HepG2 (cell line): ENCODE data around the gene RASD2. TPM values are rescaled to one million over a fixed set of nuclear protein-coding genes. Genes with fewer than 3 reads are reported as not detected.

ENCODE experiments used
- ATAC-seq: fragments of 200-7000 bp; cut with Tn5 transposase; 3 replicates; pipeline ENCODE4 v1.9.1; 2020; ENCODE audit warnings: mild to moderate bottlenecking, moderate library complexity
- BruUV-seq: library from RNA; stranded (reverse); fragments of 400-500 nt; replicated peaks from 2 replicates; lab custom pipeline; 2021; lab: Mats Ljungman, UMichigan
- CTCF ChIA-PET: fragments of 300-600 bp; formaldehyde crosslinking; extraction: SDS; loops from one replicate; lab custom pipeline; 2021; ENCODE audit warnings: low total read pairs, inconsistent platforms, low intra/inter-chr PET ratio; lab: Yijun Ruan, JAX
- POLR2A ChIA-PET: fragments of 350-600 bp; sonication (Branson Sonifier 250); formaldehyde crosslinking; loops from one replicate; lab custom pipeline; 2020; ENCODE audit warnings: antibody characterized with exemption, inconsistent platforms; lab: Yijun Ruan, JAX
- DNase-seq: peaks from one replicate; pipeline ENCODE4 v3.0.0-alpha.2; 2015; ENCODE audit warnings: low spot score
- FAIRE-seq: peaks from 3 replicates; lab custom pipeline; 2011; peaks lifted over from hg19 to GRCh38; lab: Jason Lieb, UNC
- H2AFZ ChIP-seq: one replicate; pipeline ENCODE4 v1.6.1; 2011; ENCODE audit warnings: low read length, inconsistent platforms
- H3K27ac ChIP-seq: fragments of 300-600 bp; 3 replicates; pipeline ENCODE4 v1.8.0; 2011; ENCODE audit warnings: mixed run types, mild to moderate bottlenecking, mixed read lengths, low read length, inconsistent platforms; ENCODE audit not compliant: insufficient read depth; ENCODE audit errors: extremely low read length
- H3K27me3 ChIP-seq, 2 experiments: fragments of 200-600 bp in 1 of 2; 2 replicates in 1 of 2; 3 replicates in 1 of 2; pipeline versions ENCODE4 v1.6.0 to v1.8.0; 2011; ENCODE audit warnings: low read length in 2 of 2, mild to moderate bottlenecking in 2 of 2, moderate library complexity in 2 of 2, inconsistent platforms in 1 of 2; ENCODE audit not compliant: insufficient read depth in 2 of 2, control insufficient read depth in 1 of 2
- H3K36me3 ChIP-seq, 2 experiments: fragments of 200-600 bp in 1 of 2; replicated peaks in 1 of 2; 2 replicates in 1 of 2; 3 replicates in 1 of 2; pipeline versions ENCODE4 v1.5.1 to v1.8.0; 2011; ENCODE audit warnings: low read length in 2 of 2, inconsistent platforms in 1 of 2; ENCODE audit not compliant: insufficient read depth in 2 of 2, control insufficient read depth in 1 of 2
- H3K4me1 ChIP-seq: 2 replicates; pipeline ENCODE4 v1.5.1; 2012; ENCODE audit warnings: low read length, inconsistent platforms; ENCODE audit not compliant: insufficient read depth
- H3K4me2 ChIP-seq: 2 replicates; pipeline ENCODE4 v1.6.0; 2011; ENCODE audit warnings: low read depth, low read length, inconsistent platforms
- H3K4me3 ChIP-seq, 3 experiments: fragments of 200-600 bp in 1 of 3; sonication (generic), shearing (Covaris generic) in 1 of 3; replicated peaks in 1 of 3; 2 replicates each; pipeline ENCODE4 v1.5.1; 2011 to 2016; ENCODE audit warnings: low read length in 3 of 3, inconsistent platforms in 2 of 3, low read depth in 2 of 3, mild to moderate bottlenecking in 2 of 3, control low read depth in 1 of 3, mixed read lengths in 1 of 3; ENCODE audit not compliant: insufficient read depth in 1 of 3
- H3K79me2 ChIP-seq: one replicate; pipeline ENCODE4 v1.6.1; 2011; ENCODE audit warnings: low read length, inconsistent platforms; ENCODE audit not compliant: insufficient read depth
- H3K9ac ChIP-seq: 2 replicates; pipeline ENCODE4 v1.6.0; 2011; ENCODE audit warnings: mild to moderate bottlenecking, low read depth, low read length, inconsistent platforms; ENCODE audit not compliant: insufficient read depth
- H3K9me3 ChIP-seq: 2 replicates; pipeline ENCODE4 v1.5.1; 2012; ENCODE audit warnings: mild to moderate bottlenecking, low read length
- H4K20me1 ChIP-seq: 2 replicates; pipeline ENCODE4 v1.6.0; 2011; ENCODE audit warnings: inconsistent platforms, mild to moderate bottlenecking, low read length, moderate library complexity; ENCODE audit not compliant: insufficient read depth
- NR2C2 ChIP-seq: sonication (generic); formaldehyde crosslinking; IDR thresholded peaks from 2 replicates; pipeline ENCODE4 v1.4.0; 2020; ENCODE audit warnings: missing genetic modification reagents, mild to moderate bottlenecking, moderate library complexity, borderline replicate concordance
- PRPF4 ChIP-seq: fragments of 200-400 bp; formaldehyde crosslinking; IDR thresholded peaks from 2 replicates; pipeline ENCODE4 v1.6.1; 2016; ENCODE audit warnings: low read length, low read depth; ENCODE audit not compliant: poor library complexity, severe bottlenecking
- RBAK ChIP-seq: sonication (generic); formaldehyde crosslinking; IDR thresholded peaks from 2 replicates; pipeline ENCODE4 v1.5.1; 2020; ENCODE audit warnings: mild to moderate bottlenecking, missing genetic modification reagents
- RBFOX2 ChIP-seq: fragments of 200-400 bp; formaldehyde crosslinking; IDR thresholded peaks from 2 replicates; pipeline ENCODE4 v1.6.1; 2017; ENCODE audit warnings: low read depth, mild to moderate bottlenecking, low read length
- ZNF543 ChIP-seq: sonication (generic); formaldehyde crosslinking; IDR thresholded peaks from 2 replicates; pipeline ENCODE4 v1.4.0; 2020; ENCODE audit warnings: mild to moderate bottlenecking, missing genetic modification reagents
- ZNF609 ChIP-seq: sonication (generic); formaldehyde crosslinking; IDR thresholded peaks from 2 replicates; pipeline ENCODE4 v1.4.0; 2020; ENCODE audit warnings: mild to moderate bottlenecking, missing genetic modification reagents, borderline replicate concordance
- ZNF768 ChIP-seq: sonication (generic); formaldehyde crosslinking; IDR thresholded peaks from 2 replicates; pipeline ENCODE4 v1.4.0; 2020; ENCODE audit warnings: missing genetic modification reagents
- WGBS: methylation state at CpG from one replicate; pipeline ENCODE4 v1.1.6; 2017; ENCODE audit warnings: low lambda C conversion rate; 5-methylcytosine and 5-hydroxymethylcytosine counted together
- in situ Hi-C: cut with HindIII; loops from 2 replicates; pipeline ENCODE4 v1.10.0; 2017; ENCODE audit warnings: low pct_unique_long_range_greater_than_20kb; ENCODE audit not compliant: extremely low pct_ligation_motif_present
- intact Hi-C: fragments of 100-400 bp; cut with micrococcal nuclease; formaldehyde crosslinking; loops from one replicate; pipeline ENCODE4 v1.10.0; 2022; ENCODE audit not compliant: unreplicated experiment
- polyA plus RNA-seq, 8 experiments: library from polyadenylated mRNA; depleted of rRNA in 3 of 8; stranded (reverse) in 7 of 8; unstranded in 1 of 8; fragments of >200 nt; fragmentation: Illumina TruSeq in 4 of 8; extraction: Trizol in 4 of 8; gene quantifications; 2 replicates each; pipeline versions ENCODE4 v1.2.1 to v1.2.3, GENCODE V29; 2011 to 2016; ENCODE audit warnings: low read depth in 4 of 8, missing spikeins in 1 of 8, mixed read lengths in 1 of 8; ENCODE audit not compliant: insufficient read depth in 1 of 8
- total RNA-seq, 5 experiments: library from RNA; depleted of rRNA; stranded (reverse); fragments of >200 nt; fragmentation: Illumina TruSeq; extraction: Trizol; gene quantifications; 2 replicates each; pipeline ENCODE4 v1.2.3, GENCODE V29; 2016; ENCODE audit warnings: low read depth in 1 of 5
- TF ChIP-seq, protein P1 (sequence below): sonication (generic); formaldehyde crosslinking; IDR thresholded peaks from 2 replicates; pipeline ENCODE4 v1.4.0; 2020; ENCODE audit warnings: missing genetic modification reagents
- TF ChIP-seq, protein P2 (sequence below): sonication (generic); formaldehyde crosslinking; conservative IDR thresholded peaks from 2 replicates; pipeline ENCODE4 v1.8.0; 2022; ENCODE audit warnings: mild to moderate bottlenecking, moderate library complexity, missing genetic modification reagents

Gene RASD2
- total and polyA plus RNA-seq, 2 of the 13 experiments (the other 11 are each of a cell fraction or from before 2014, with no cell fraction given): not detected

- TF ChIP-seq ZNF768 (CRISPR knock-in tag) (peak; percentile 95), RBFOX2 (no peak)
- Histone ChIP-seq H3K9me3 (no peaks in the 10 kb centered on the region), H3K9ac (no peak overlapping the region), H3K27ac (no peak overlapping the region), H2AFZ (no peak overlapping the region), H3K4me3 (no peak overlapping the region), H3K79me2 (no peaks in the 10 kb centered on the region), H4K20me1 (no peaks in the 10 kb centered on the region), H3K27me3 (peaks cover 3 to 39% of the 10 kb centered on the region in 2 experiments; a peak in 3 of 5 replicates), H3K4me1 (peaks cover 9% of the 10 kb centered on the region), H3K36me3 (no peaks in the 10 kb centered on the region), H3K4me2 (no peak overlapping the region)
- FAIRE-seq (no peak), ATAC-seq (no peak), DNase-seq (no peak)
- in situ Hi-C loops: no loop called here
- no TSS peak for BruUV-seq
- ChIA-PET POLR2A (interaction anchor here (1.2 kb wide), 1 partner anchor 12 kb away, joined by 4 read pairs; the partner anchor contains the start of gene RASD2), CTCF (no interaction called here)
- intact Hi-C loops: no loop called here
- 50% methylated on average over 2 of the region's 2 CpGs for WGBS
Observed at GRCh38 chr22:35553341-35553740, 12.7 kb downstream of the RASD2 start.

DNA sequence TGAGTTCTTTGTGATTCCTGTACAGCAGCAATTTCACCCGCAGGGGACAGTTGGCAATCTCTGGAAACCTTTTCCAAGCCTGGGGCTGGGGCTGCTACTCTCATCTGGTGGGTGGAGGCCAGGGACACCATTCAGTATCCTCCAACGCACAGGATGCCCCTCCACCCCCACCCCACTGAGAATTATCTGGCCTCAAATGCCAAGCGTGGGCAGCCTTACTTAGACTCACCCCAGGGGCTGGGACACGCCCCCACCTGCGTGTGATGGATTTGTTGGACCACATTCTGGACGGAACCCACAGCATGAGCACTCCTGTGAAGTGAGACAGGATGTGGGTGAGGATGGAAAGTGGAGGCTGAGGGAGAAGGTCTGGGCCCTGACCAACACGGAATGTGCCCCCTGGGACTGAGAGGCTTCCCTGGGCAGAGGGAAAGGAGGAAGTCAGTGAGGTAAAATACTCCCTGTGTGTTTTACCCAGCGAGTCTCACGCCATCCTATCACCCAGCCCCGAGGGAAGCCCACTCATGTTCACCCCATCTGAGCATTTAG lies 13.7 kb downstream of the RASD2 start:
- Histone ChIP-seq H3K27ac (no peak overlapping the region), H3K9ac (no peak overlapping the region), H3K4me1 (peaks cover 9% of the 10 kb centered on the region), H3K4me2 (no peak overlapping the region), H3K9me3 (no peaks in the 10 kb centered on the region), H4K20me1 (no peaks in the 10 kb centered on the region), H3K4me3 (no peak overlapping the region), H3K79me2 (no peaks in the 10 kb centered on the region), H2AFZ (no peak overlapping the region), H3K27me3 (peaks cover 3 to 29% of the 10 kb centered on the region in 2 experiments; a peak in 2 of 5 replicates), H3K36me3 (no peaks in the 10 kb centered on the region)
- no peak for ATAC-seq
- POLR2A ChIA-PET: no interaction called here
- BruUV-seq: no TSS peak
- 19% methylated on average over 5 of the region's 10 CpGs for WGBS
- CTCF ChIA-PET: no interaction called here
- no peak for FAIRE-seq
- intact Hi-C loops (no loop called here), in situ Hi-C loops (no loop called here)
- DNase-seq: no peak
- TF ChIP-seq ZNF609 (no peak), NR2C2 (CRISPR knock-in tag) (no peak), RBAK (CRISPR knock-in tag) (no peak), PRPF4 (no peak), ZNF543 (CRISPR knock-in tag) (no peak)
- TF ChIP-seq, protein P1, sequence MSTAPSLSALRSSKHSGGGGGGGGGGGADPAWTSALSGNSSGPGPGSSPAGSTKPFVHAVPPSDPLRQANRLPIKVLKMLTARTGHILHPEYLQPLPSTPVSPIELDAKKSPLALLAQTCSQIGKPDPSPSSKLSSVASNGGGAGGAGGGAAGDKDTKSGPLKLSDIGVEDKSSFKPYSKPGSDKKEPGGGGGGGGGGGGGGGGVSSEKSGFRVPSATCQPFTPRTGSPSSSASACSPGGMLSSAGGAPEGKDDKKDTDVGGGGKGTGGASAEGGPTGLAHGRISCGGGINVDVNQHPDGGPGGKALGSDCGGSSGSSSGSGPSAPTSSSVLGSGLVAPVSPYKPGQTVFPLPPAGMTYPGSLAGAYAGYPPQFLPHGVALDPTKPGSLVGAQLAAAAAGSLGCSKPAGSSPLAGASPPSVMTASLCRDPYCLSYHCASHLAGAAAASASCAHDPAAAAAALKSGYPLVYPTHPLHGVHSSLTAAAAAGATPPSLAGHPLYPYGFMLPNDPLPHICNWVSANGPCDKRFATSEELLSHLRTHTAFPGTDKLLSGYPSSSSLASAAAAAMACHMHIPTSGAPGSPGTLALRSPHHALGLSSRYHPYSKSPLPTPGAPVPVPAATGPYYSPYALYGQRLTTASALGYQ (CRISPR knock-in tag): no peak
- TF ChIP-seq, protein P2, sequence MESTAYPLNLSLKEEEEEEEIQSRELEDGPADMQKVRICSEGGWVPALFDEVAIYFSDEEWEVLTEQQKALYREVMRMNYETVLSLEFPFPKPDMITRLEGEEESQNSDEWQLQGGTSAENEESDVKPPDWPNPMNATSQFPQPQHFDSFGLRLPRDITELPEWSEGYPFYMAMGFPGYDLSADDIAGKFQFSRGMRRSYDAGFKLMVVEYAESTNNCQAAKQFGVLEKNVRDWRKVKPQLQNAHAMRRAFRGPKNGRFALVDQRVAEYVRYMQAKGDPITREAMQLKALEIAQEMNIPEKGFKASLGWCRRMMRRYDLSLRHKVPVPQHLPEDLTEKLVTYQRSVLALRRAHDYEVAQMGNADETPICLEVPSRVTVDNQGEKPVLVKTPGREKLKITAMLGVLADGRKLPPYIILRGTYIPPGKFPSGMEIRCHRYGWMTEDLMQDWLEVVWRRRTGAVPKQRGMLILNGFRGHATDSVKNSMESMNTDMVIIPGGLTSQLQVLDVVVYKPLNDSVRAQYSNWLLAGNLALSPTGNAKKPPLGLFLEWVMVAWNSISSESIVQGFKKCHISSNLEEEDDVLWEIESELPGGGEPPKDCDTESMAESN (CRISPR knock-in tag): no peak
